ENCODE results near the gene HIC2.
"Not testable (repeated sequence)": the region's sequence is repeated elsewhere in the genome, so short reads cannot be mapped to it uniquely, and the experiment has no call there.

Gene HIC2

DNA sequence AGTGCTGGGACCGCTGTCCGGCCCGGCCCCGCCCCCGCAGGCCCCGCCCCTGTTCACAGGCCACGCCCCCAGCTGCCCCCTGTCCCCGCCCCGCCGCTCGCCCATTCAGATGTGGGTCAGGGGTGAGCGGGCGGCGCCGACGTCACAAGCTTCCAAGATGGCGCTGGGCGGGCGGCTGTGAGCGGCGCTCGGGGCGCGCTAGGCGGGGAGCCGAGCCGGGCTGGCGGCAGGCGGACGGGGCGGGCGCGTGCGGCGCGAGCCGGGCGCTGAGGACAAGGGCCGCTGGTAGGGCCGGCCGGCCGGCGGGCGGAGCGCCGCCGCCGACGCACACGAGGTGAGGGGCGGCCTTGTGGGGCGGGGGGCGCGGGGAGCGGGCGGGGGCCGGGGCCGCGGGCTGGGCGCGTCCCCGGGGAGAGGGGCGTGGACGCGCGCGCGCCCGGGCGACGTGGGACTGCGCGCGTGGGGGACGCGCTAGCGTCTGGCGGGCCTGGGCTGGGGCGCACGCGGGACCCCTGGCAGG, at the start of gene HIC2:
HIC2 (plus strand) TSS at position 145 of the 520 bp plus-strand sequence. CDS start 25,461 bp downstream, outside the sequence.
- not testable (repeated sequence) for DNase-seq

DNA sequence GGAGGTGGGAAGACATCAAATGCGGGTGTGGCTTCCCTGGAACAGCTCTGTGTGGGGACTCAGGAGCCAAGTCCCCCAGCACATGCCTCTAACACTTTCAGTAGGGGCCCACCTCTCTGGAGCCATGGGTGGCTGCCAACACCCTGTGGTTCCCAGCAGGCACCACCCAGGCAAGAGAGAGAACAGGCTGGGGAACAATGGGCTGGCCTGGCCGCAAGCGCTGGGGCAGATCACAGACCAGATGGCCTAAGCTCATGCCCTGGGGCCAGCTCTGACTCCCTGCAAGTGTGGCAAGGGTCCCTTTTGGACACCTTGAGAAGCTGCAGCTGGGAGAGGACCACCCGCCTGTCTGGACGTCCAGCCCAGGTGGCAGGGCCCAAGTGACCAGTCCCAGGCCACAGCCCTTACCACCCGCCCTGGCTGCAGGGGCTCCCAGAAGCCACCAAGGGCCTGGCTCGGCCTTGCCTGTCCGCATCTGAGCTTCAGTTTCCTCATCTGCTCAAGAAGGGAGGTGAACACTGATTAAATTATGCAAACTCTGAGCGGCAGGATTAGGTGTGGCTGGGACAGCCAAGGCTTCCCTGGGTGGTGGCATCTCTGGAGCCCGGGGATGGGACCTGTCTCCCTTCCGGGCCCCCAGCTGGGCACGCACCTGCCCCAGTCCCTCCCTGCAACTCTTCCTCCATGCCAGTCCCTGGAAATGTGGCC, 48.4 kb upstream of the HIC2 start:
- not testable (repeated sequence) for DNase-seq

- not testable (repeated sequence) for DNase-seq
These were observed 41.3 kb upstream of the HIC2 start for GRCh38 chr22:21375880-21376279.

- DNase-seq: not testable (repeated sequence)
These were observed 33.3 kb upstream of the HIC2 start, which contains the start of gene RIMBP3B for GRCh38 chr22:21383701-21384467. RIMBP3B (plus strand) TSS chr22:21383751; CDS start chr22:21383859, 108 bp downstream.

- DNase-seq: not testable (repeated sequence)
These were observed 32.5 kb upstream of the HIC2 start for GRCh38 chr22:21384468-21385357.

DNA sequence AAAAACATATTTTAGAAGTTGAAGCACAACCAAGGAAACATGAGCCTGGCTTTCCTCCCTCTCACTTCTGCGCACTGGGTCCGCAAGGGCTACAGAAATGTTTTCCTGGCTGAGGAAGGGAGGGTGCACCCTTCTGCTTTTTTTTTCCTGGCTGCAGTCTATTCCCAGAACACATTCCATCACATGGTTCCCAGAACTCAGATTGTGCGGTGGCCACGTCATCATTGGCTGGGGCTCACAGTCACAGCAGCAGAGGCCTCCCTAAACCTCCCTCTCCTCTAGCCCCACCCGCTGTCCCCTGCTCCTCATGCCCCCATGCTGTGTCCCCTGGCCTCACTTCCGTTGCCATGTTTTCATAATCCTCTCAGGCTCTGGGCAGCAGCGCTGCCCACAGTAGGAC, 27.7 kb upstream of the HIC2 start:
- not testable (repeated sequence) for DNase-seq

DNA sequence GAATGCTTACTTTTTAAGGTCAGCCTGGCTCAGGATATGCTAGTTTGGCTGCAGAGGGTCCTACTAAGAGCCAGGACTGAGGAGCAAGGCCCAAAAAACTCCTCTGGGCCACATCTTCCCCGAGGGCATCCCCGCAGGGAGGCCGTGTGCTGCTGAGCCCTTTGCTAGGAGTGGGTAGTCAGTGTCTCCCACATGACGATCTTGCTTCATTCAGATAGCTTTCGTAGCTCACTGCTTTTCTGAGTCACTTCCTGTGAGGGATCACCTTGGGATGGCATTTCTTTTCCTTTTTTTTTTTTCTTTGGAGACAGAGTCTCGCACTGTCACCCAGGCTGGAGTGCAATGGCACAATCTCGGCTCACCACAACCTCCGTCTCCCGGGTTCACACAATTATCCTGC, 27.2 kb upstream of the HIC2 start:
- not testable (repeated sequence) for DNase-seq

GRCh38 chr22:21394613-21395012, 22.6 kb upstream of the HIC2 start:
- not testable (repeated sequence) for DNase-seq

DNA sequence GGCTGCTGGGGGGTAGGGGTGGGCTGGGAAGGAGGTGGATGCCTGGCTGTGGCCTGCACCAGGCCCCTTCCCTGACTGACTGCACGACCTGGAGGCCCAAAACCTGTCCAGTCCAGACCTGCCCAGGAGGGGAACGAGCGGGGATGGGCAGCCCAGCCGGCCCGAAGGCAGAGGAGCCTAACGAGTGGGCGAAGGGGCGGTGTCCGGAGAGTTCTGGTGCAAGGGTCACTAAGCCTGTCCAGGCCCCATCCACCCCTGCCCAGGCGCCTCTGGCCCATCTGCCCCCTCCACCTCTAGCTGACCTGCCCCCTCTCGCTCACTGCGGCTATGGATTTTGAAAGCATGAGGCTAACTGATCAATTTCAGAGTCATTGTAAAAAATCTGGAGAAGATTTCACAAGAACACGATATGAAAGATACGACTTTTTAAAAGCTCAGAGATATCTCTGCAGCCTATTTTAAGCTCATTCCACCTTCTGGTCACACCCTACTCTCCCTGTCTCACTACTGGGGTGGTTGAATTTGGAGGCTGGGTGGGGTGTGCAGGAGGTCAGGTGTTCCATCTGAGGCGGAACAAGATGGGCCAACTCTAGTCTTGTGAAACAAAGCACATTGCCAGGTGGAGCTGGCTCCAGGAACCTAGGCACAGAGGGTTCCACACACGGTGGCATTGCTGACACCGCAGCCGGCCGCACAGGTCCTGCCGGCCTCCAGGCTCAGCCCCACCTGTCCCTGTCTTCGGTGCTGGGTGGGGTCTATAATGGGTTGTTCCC, 15.8 kb upstream of the HIC2 start:
- DNase-seq: not testable (repeated sequence)

DNA sequence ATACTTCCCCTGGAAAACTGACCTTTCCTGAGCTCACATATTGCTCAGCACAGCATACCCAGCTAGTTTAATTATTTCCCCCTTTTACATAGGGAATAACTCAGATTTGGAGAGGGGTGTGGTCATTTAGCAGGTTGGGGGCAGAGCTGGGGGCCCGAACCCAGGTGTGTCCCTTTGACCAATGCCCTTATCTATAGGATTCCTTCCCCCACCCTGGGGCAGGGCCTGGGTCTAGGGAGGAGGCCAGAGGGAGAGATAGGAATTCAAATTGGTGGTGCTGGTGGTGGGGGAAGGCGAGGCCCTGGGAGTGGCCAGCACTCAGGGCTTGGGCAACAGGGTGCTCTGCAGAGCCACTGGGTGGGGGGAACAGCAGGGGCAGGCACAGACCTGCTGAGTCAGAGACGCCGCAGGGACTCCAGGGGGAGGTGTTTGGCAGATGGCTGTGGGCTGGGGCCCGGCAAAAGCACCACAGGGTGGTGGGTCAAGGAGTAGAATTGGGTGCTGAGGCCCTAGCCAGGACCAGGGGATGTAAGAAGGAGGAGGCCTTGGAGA, 14.3 kb upstream of the HIC2 start:
- not testable (repeated sequence) for DNase-seq

GRCh38 chr22:21407139-21407538, 10.0 kb upstream of the HIC2 start:
- not testable (repeated sequence) for DNase-seq

GRCh38 chr22:21407792-21408191, 9.4 kb upstream of the HIC2 start:
- DNase-seq: not testable (repeated sequence)

GRCh38 chr22:21416375-21416774, 796 bp upstream of the HIC2 start:
- not testable (repeated sequence) for DNase-seq

DNA sequence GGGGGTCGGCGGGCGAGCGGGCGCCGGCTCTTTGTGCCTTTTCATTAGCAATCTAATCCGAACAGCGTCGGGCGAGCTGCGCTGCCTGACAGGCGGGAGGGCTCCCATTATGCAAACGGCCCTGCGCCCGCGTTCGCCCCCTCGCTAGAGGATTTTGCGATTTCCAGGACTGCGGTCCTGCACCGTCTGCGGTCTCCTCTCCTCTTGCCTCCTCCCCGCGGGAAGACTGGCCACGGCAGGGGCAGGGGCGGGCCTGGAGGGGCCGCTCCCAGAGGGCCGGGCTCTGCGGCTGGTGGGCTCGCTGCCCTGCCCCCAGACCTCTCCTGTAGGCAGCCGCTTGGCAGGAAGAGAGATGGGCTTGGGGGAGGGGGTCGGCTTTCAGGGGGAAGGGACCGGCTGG, 682 bp downstream of the HIC2 start:
- DNase-seq: not testable (repeated sequence)

DNA sequence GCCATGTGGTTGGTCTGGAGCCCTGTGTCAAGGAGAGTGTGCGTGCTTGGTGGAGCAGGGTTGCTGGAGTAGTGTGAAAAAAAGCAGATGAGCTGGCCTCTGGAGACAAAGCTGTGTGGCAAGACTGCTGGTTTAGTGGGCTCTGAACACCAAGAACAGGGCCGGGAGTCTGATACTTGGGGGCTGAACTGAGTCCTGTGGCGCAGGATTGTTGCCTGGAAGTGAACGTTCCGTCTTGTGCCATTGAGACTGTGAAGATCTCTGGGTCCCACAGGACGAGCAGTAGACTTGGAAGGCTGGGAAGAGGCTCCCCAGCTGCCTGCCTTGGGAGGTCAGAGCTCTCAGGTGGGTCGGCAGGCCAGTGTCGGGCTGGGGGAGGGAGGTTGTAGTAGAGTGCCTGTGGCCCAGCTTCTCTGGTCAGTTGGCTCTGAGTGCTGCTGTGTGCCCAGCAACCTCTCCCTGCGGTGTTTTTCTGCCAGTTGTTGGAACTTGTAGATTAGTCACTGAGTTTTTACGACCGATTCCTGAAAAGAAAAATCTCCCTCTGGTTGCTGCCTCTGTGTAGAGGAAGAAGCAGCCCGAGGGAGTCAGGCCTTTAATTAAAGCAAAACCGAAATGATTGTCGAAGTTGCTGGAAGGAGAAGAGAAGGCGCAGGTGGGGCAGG, 1.9 kb downstream of the HIC2 start:
- not testable (repeated sequence) for DNase-seq

DNA sequence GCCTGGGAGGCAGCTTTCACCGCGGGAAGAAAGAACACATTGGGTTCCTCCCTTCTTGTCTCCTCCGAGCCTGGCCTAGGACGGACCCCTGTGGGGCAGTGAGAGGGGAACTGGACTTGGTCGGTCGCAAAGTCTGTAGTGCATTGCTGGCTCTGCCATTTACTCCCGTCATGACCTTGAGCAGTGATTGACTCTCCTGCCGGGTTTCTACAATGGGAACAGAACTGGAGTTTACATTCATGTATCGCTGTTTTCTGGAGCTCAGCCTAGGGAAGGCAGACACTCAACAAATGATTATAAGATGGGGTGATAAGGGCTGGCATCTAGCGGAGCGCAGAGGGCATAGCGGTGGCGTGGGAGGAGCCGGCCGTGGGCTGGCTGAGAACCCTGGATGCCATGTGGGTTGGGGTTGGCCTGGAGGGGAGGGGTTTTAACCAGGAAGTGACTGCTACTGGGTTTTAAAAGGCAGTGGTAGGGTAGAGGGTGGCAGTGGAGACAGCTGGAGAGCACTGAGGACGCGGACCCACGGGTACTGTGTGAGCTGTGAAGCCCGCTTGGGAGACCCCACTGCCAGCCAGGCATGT, 3.1 kb downstream of the HIC2 start:
- not testable (repeated sequence) for DNase-seq

DNA sequence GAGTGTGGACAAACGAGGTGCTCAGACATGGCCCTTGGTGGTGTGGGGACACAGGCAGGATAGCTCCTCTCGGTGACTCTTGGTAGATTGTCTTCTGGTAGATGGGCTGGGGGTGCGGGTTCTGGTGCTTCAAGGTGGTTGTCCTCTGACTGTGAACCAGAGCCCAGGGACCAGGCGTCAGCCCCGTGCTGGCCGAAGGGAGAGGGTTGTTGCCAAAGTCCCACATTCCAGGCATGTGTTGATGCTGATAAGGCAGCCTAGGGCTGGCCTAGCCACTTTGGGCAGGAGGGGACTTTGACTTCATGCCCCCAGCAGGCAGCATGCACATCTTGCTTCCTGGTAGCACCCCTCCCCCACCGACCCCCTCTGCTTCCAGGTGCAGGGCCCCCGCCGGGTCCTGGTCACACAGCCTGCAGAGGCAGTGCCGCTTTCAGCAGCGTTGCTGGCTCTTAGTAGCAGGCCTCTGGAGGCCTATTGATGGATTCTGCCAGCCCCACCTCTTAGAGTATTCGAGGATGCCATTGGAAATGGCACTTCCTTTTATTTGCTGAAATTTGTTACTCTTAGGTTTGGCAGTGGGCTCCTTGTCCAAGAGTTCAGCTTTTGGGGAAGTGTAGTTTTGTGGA, 7.0 kb downstream of the HIC2 start:
- not testable (repeated sequence) for DNase-seq

GRCh38 chr22:21434378-21435233, 17.4 kb downstream of the HIC2 start:
- DNase-seq: not testable (repeated sequence)

Measured in hematopoietic multipotent progenitor cell treated with erythropoietin and hydrocortisone succinate and interleukin-3 and kit ligand, for 6 days (in vitro differentiated cells).